K562 treated with DMSO at 1 percent for 12 hours (cell line): ENCODE measurements around the gene FOXO3. TPM values are rescaled to one million over a fixed set of nuclear protein-coding genes. Genes with fewer than 3 reads are reported as not detected.

Experiments
- total RNA-seq: library from RNA; unstranded; fragments of 300-600 nt; gene quantifications from 2 replicates; pipeline ENCODE4 v1.2.3, GENCODE V29; 2022; ENCODE audit not compliant: insufficient read depth

Gene FOXO3
- total RNA-seq: 4.1 and 14.0 TPM in 2 replicates

DNA sequence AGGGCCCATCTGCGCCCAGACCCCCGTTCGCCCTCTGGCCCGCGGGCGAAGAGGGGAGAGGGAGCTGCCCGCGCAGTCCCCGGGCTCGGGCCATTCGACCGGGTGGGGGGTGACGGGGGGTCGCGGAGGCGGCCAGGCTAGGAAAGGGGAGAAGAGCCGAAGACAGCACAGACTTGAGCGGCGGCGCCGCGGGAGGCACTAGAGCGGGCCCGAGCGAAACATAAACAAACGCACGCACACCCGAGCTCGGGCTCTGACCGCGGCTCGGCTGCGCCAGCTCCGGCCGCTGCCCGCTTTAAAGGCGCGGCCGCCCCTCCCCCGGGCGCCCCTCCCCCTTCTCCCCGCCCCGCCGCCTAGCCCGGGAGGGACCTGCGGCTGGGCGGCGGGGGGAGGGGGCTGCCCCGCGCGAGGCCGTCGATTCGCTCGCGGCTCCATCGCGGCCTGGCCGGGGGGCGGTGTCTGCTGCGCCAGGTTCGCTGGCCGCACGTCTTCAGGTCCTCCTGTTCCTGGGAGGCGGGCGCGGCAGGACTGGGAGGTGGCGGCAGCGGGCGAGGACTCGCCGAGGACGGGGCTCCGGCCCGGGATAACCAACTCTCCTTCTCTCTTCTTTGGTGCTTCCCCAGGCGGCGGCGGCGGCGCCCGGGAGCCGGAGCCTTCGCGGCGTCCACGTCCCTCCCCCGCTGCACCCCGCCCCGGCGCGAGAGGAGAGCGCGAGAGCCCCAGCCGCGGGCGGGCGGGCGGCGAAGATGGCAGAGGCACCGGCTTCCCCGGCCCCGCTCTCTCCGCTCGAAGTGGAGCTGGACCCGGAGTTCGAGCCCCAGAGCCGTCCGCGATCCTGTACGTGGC is at the start of gene FOXO3:
Gene FOXO3, plus strand, starts transcription at position 455 of the 846 bp plus-strand sequence. Its CDS starts 292 bp downstream, at position 747.

